Smooth muscle cell (in vitro differentiated cells): ENCODE measurements around the gene GALNT1. TPM values are rescaled to one million over a fixed set of nuclear protein-coding genes. Genes with fewer than 3 reads are reported as not detected.

ENCODE experiments used
- DNase-seq: peaks from one replicate; lab custom pipeline; 2025; ENCODE audit not compliant: unreplicated experiment; lab: John Stamatoyannopoulos, UW
- H2AFZ ChIP-seq: fragments of 200-600 bp; sonication (generic); 2 replicates; pipeline ENCODE4 v1.6.0; 2016; ENCODE audit warnings: antibody characterized with exemption, low read depth, mild to moderate bottlenecking
- H3F3A ChIP-seq: fragments of 200-600 bp; sonication (generic); 2 replicates; pipeline ENCODE4 v1.6.0; 2017; ENCODE audit warnings: antibody characterized with exemption, low read depth
- H3K27ac ChIP-seq: fragments of 200-600 bp; sonication (generic); 2 replicates; pipeline ENCODE4 v1.5.1; 2016; ENCODE audit warnings: low read depth, mild to moderate bottlenecking
- H3K27me3 ChIP-seq: fragments of 200-600 bp; sonication (generic); 2 replicates; pipeline ENCODE4 v1.6.1; 2016; ENCODE audit warnings: low read depth, mild to moderate bottlenecking
- H3K36me3 ChIP-seq: fragments of 200-600 bp; sonication (generic); 2 replicates; pipeline ENCODE4 v1.5.1; 2016; ENCODE audit warnings: low read depth
- H3K4me1 ChIP-seq: fragments of 200-600 bp; sonication (generic); 2 replicates; pipeline ENCODE4 v1.5.1; 2016; ENCODE audit warnings: low read depth
- H3K4me2 ChIP-seq: fragments of 200-600 bp; sonication (generic); 2 replicates; pipeline ENCODE4 v1.6.0; 2016; ENCODE audit warnings: mild to moderate bottlenecking
- H3K4me3 ChIP-seq: fragments of 200-600 bp; sonication (generic); 2 replicates; pipeline ENCODE4 v1.5.1; 2016; ENCODE audit warnings: mild to moderate bottlenecking
- H3K79me2 ChIP-seq: fragments of 200-600 bp; sonication (generic); 2 replicates; pipeline ENCODE4 v1.6.0; 2016; ENCODE audit warnings: low read depth, mild to moderate bottlenecking
- H3K9ac ChIP-seq: fragments of 200-600 bp; sonication (generic); 2 replicates; pipeline ENCODE4 v1.6.0; 2016; ENCODE audit warnings: low read depth
- H3K9me3 ChIP-seq: fragments of 200-600 bp; sonication (generic); replicated peaks from 2 replicates; pipeline ENCODE4 v1.5.1; 2016; ENCODE audit warnings: low read depth
- H4K20me1 ChIP-seq: fragments of 200-600 bp; sonication (generic); 2 replicates; pipeline ENCODE4 v1.6.0; 2016; ENCODE audit warnings: low read depth
- WGBS: methylation state at CpG from one replicate; pipeline ENCODE4 v1.1.7; 2016; ENCODE audit warnings: low lambda C conversion rate; 5-methylcytosine and 5-hydroxymethylcytosine counted together
- polyA plus RNA-seq: library from polyadenylated mRNA; unstranded; fragments of >200 nt; fragmentation: Nextera tagmentation; extraction: Ambion mirVana; gene quantifications from 2 replicates; pipeline ENCODE4 v1.2.1, GENCODE V29; 2016
- total RNA-seq: library from RNA; depleted of rRNA; stranded (reverse); fragments of >200 nt; gene quantifications from 2 replicates; pipeline ENCODE4 v1.2.3, GENCODE V29; 2014
- TF ChIP-seq, protein P1 (sequence below): fragments of 200-600 bp; sonication (generic); IDR thresholded peaks from 2 replicates; pipeline ENCODE4 v1.5.1; 2017; ENCODE audit warnings: borderline replicate concordance, mild to moderate bottlenecking, antibody characterized with exemption; ENCODE audit not compliant: insufficient read depth, poor library complexity, severe bottlenecking

Gene GALNT1
- total and polyA plus RNA-seq, 2 experiments from 2014 or later = 151 to 195 TPM

DNA sequence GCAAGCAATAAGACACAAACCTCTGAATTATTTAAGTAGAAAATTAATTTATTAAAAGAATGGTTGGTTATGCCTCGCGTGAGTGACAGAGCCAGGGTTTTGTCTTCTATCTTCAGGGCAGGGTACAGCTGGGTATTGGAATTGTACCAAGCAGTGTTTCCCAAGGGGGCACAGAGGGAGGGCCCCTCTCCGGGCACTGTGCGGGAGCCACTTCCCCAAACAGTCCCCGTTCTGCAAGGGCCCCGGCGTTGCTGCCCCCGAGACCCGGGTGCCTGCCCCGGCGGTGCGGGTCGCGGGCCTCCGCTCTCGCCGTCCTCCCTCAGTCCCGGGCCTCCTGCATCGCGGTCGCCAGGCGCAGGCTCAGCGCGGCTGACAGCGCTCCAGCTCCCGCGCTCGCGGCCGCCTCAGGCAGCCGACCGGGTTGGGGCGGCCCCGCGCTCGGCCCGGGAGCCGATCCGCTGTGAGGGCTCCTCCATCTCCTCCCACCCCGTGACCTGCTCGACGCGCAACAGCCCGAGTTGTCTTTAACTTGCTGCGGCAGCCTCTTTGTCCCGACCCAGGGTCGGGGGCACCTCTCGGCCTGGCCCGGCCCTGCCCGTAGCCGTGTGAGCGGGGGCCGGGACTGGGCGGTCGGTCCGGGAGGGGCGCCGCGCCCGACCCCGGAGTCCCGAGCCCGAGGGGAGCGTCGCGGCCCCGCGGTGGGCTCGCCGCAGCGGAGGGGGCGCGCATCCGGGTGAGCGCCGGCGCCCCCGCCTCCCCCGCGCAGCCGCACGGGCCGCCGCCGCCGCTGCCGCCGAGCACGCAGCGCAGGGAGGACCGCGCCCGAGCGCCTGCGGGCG is 620 bp upstream of the GALNT1 start:
- H3K9me3 ChIP-seq = no peaks in the 10 kb centered on the region
- H2AFZ ChIP-seq = peak overlapping the region; percentile 96
- peaks cover 11% of the 10 kb centered on the region for H3F3A ChIP-seq
- WGBS = 2% methylated on average over 25 of the region's 96 CpGs
- DNase-seq = peak; percentile 25
- no peaks in the 10 kb centered on the region for H3K36me3 ChIP-seq
- H4K20me1 ChIP-seq = peaks cover 24% of the 10 kb centered on the region
- peaks cover 16% of the 10 kb centered on the region for H3K4me1 ChIP-seq
- H3K27ac ChIP-seq = peak overlapping the region; percentile 73
- peak overlapping the region; percentile 92 for H3K4me2 ChIP-seq
- peak overlapping the region; percentile 82 for H3K9ac ChIP-seq
- peak overlapping the region; percentile 89 for H3K4me3 ChIP-seq
- H3K27me3 ChIP-seq = no peaks in the 10 kb centered on the region
- peaks cover 46% of the 10 kb centered on the region for H3K79me2 ChIP-seq
- TF ChIP-seq, protein P1, sequence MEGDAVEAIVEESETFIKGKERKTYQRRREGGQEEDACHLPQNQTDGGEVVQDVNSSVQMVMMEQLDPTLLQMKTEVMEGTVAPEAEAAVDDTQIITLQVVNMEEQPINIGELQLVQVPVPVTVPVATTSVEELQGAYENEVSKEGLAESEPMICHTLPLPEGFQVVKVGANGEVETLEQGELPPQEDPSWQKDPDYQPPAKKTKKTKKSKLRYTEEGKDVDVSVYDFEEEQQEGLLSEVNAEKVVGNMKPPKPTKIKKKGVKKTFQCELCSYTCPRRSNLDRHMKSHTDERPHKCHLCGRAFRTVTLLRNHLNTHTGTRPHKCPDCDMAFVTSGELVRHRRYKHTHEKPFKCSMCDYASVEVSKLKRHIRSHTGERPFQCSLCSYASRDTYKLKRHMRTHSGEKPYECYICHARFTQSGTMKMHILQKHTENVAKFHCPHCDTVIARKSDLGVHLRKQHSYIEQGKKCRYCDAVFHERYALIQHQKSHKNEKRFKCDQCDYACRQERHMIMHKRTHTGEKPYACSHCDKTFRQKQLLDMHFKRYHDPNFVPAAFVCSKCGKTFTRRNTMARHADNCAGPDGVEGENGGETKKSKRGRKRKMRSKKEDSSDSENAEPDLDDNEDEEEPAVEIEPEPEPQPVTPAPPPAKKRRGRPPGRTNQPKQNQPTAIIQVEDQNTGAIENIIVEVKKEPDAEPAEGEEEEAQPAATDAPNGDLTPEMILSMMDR = no peak

DNA sequence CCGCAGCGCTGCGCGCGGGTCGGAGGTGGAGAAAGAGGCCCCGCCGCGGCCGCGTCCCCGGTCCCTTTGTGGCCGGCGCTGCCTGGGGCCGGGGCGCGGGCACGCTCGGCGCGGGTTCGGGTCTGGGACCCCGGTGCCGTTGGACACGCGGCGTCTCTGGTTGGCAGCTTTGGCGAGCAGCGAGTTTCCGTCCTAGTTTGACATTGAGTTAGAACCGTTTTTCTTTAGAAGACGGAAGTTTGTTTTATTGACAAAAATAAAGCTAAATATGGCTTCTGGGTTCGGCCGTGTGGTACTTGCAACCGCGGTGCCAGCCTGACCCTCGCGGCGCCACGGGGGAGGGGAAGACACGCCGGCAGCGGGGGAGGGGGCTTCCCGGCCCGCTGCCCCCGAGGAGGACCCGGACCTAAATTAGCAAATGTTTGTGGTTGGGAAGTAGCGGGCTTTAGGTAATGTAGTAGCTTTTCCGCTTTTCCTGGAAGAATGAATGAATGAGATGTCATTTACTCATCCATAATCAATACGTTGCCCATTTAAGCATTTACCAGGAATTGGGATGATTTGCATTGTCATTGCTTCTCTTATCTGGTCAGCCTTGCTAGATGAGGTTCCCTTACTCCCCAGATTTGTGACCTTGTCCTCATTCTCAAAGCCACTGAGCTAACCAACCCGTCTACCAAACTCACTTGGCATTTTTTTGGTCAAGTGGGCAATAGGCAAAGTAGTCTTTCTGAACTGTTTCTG is 530 bp downstream of the GALNT1 start:
- Histone ChIP-seq H3F3A (peaks cover 11% of the 10 kb centered on the region), H2AFZ (peak overlapping the region; percentile 52), H4K20me1 (peaks cover 36% of the 10 kb centered on the region), H3K27ac (peak overlapping the region; percentile 68), H3K4me3 (peak overlapping the region; percentile 73), H3K79me2 (peaks cover 57% of the 10 kb centered on the region), H3K27me3 (no peaks in the 10 kb centered on the region), H3K4me2 (peak overlapping the region; percentile 88), H3K9ac (peak overlapping the region; percentile 88), H3K9me3 (no peaks in the 10 kb centered on the region), H3K36me3 (no peaks in the 10 kb centered on the region), H3K4me1 (peaks cover 16% of the 10 kb centered on the region)
- TF ChIP-seq, protein P1 = no peak
- 1% methylated on average over 47 of the region's 51 CpGs for WGBS
- DNase-seq = no peak

DNA sequence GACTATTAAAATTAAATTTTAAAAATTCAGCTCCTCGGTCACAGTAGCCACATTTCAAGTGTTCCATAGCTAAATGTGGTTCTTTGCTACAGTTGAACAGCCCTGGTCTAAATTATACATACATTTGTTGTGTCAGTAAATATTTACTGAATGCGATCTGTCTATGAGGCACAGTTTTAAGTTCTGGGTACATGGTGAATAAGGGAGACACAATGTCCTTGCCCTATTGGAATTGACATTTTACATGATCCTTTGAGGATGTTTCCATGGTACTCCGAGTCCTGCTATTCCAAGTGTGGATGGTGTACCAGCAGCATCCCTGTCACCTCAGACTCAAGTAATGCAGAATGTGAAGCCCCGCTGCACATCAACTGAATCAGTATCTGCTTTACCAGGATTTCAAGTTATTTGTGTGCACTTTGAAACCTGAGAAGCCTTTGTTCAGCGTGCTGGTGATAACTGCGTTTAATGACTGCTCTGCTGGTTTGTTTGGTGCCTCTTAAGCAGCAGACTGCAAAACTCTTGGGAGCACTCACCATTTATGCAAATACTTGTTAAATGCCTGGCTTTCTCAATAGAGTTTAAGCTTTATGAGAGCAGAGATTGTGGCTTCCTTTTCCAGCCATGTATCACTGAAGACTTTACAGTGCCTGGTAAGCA is 1.5 kb downstream of the GALNT1 start:
- peak overlapping the region; percentile 73 for H3K4me3 ChIP-seq
- H3K9ac ChIP-seq = no peak overlapping the region
- no peak overlapping the region for H2AFZ ChIP-seq
- H3K9me3 ChIP-seq = no peaks in the 10 kb centered on the region
- DNase-seq = no peak
- H3F3A ChIP-seq = peaks cover 11% of the 10 kb centered on the region
- H3K4me1 ChIP-seq = peaks cover 16% of the 10 kb centered on the region
- TF ChIP-seq, protein P1 = no peak
- H3K79me2 ChIP-seq = peaks cover 67% of the 10 kb centered on the region
- H4K20me1 ChIP-seq = peaks cover 41% of the 10 kb centered on the region
- peak overlapping the region; percentile 88 for H3K4me2 ChIP-seq
- H3K27me3 ChIP-seq = no peaks in the 10 kb centered on the region
- 28% methylated on average over 6 of the region's 6 CpGs for WGBS
- peak overlapping the region; percentile 68 for H3K27ac ChIP-seq
- H3K36me3 ChIP-seq = no peaks in the 10 kb centered on the region
